GM21515 (cell line): ENCODE results near the gene GLIS1.

Experiments
- ATAC-seq: cut with Tn5 transposase; IDR thresholded peaks from one replicate; pipeline ENCODE4 v1.9.1; 2021; ENCODE audit not compliant: unreplicated experiment

The GLIS1 gene

GRCh38 chr1:53638360-53639035 lies 100.5 kb downstream of the GLIS1 start:
- ATAC-seq = no peak

GRCh38 chr1:53637511-53638359 lies 101.2 kb downstream of the GLIS1 start:
- ATAC-seq = no peak

- no peak for ATAC-seq
Measured at GRCh38 chr1:53636621-53637171, 102.3 kb downstream of the GLIS1 start.

- ATAC-seq = no peak
Measured at GRCh38 chr1:53634571-53634979, 104.4 kb downstream of the GLIS1 start.

GRCh38 chr1:53633073-53633704 lies 105.8 kb downstream of the GLIS1 start:
- ATAC-seq = no peak

GRCh38 chr1:53631622-53632310 lies 107.2 kb downstream of the GLIS1 start:
- no peak for ATAC-seq

- no peak for ATAC-seq
Measured at GRCh38 chr1:53629101-53629691, 109.8 kb downstream of the GLIS1 start.

- ATAC-seq = no peak
Measured at GRCh38 chr1:53628286-53628955, 110.5 kb downstream of the GLIS1 start.

- no peak for ATAC-seq
Measured at GRCh38 chr1:53627666-53628065, 111.3 kb downstream of the GLIS1 start.

- ATAC-seq = no peak
Measured at GRCh38 chr1:53627031-53627430, 111.9 kb downstream of the GLIS1 start.

- no peak for ATAC-seq
Measured at GRCh38 chr1:53626616-53627015, 112.3 kb downstream of the GLIS1 start.

GRCh38 chr1:53625766-53626520 lies 113.0 kb downstream of the GLIS1 start:
- no peak for ATAC-seq

GRCh38 chr1:53625049-53625448 lies 113.9 kb downstream of the GLIS1 start:
- no peak for ATAC-seq

GRCh38 chr1:53622531-53622930 lies 116.4 kb downstream of the GLIS1 start:
- ATAC-seq = no peak

- ATAC-seq = no peak
Measured at GRCh38 chr1:53621144-53621543, 117.8 kb downstream of the GLIS1 start.

- no peak for ATAC-seq
Measured at GRCh38 chr1:53620061-53620855, 118.7 kb downstream of the GLIS1 start.

- no peak for ATAC-seq
Measured at GRCh38 chr1:53619367-53620060, 119.5 kb downstream of the GLIS1 start.
